ENCODE data around the gene RPL13.

Gene RPL13

DNA sequence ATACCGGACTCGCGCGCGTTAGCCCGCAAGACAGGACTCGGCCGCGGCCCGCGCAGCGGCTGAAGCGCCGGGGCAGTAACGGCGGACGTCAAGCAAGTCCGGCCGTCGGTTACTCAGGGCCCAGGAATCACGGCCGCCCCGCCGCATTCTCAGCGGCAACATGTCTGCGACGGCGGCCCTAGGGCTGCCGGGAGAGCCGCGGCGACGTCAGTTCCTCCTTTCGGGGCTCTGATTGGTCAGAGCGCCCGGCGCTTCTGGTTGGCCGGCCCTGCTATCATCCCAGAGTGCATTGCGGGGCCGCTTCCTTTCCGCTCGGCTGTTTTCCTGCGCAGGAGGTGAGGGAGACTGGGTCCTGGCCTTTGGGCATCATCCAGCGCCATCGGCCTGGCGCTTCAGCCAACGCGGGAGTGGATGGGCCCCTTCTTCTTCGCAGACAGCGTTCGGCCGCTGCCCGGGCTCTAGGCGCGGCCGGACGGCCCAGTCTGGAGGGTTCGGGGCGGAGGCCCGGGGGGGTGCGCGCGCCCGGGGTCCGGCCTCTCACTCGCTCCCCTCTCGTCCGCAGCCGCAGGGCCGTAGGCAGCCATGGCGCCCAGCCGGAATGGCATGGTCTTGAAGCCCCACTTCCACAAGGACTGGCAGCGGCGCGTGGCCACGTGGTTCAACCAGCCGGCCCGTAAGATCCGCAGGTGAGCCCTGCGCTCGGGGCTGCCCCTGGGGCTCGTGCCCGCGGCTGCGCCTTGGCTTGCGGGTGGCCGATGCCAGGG is at the start of gene RPL13:
Gene RPL13 (plus strand): TSS at position 305 of the 764 bp plus-strand sequence. CDS start 278 bp downstream, at position 583.
- DNase-seq (ENCODE audit: low spot score) = peak; percentile 94

DNA sequence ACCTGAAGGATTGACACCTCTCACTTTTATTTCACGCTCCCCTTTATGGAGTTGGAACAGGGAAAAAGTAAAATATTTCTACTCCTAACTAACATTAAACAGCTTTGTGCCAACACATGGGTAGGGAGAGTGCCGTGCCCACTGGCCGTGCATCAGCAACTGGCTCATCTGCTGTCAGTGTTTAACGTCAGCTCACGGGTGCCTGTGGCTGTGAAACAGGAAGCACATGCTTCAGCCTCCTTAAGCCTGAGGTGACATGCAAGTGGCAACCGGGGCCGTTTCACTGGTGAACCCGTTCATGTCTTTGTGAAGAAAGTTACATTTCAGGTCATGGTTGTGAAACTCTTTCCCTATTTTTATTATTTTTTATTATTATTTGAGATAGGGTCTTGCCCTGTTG is 49.1 kb upstream of the RPL13 start:
- no peak for DNase-seq (ENCODE audit: low spot score)

GRCh38 chr16:89512453-89512852 is 48.0 kb upstream of the RPL13 start:
- DNase-seq (ENCODE audit: low spot score) = no peak

DNA sequence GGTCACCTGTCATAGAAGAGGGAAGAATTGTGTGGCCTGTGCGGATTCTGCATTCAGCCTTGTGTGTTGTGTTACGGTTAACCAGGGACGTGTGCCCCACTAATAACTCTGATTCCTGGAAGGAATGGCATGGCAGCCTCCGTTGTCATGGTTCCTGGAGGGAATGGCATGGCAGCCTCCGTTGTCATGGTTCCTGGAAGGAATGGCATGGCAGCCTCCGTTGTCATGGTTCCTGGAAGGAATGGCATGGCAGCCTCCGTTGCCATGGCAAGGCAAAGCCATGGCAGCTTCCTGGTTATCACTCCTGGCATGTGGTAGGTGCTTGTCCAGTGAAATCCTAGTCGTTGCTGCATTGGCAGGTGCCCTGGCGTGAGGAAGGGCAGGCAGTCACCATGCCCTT is 43.4 kb upstream of the RPL13 start:
- no peak for DNase-seq (ENCODE audit: low spot score)

DNA sequence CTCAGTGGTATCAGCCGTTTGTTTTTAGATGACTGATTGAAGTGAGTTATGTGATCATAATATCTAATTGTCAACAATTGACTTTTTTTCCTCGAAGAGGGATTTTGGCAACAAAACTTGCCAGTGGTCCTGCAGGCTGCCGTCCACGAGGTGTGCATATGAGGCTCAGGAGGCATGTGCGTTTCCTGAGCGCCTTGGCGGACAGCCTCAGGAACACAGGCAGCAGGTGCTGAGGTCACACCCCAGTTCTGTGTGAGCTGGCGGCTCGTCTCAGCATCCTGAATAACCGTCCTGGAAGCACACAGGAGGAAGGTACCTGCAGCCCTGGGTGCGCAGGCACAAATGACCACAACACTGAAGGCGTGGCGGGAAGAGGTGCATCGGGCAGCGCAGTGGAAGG is 40.6 kb upstream of the RPL13 start:
- no peak for DNase-seq (ENCODE audit: low spot score)

DNA sequence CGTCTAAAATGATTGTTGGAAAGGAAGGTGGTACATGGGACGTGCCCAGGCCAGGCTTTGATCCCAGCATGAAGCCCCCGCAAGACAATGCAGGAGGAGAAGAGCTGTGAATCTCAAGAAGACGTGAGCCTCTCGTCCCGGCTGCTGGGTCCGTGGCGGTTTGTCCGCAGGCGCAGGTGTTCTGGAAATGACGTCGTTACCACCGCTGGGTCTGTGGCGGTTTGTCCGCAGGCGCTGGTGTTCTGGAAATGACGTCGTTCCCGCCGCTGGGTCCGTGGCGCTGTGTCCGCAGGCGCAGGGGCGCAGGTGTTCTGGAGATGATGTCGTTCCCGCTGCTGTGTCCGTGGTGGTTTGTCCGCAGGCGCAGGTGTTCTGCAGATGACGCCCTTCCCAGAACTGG is 38.2 kb upstream of the RPL13 start:
- DNase-seq (ENCODE audit: low spot score) = no peak

DNA sequence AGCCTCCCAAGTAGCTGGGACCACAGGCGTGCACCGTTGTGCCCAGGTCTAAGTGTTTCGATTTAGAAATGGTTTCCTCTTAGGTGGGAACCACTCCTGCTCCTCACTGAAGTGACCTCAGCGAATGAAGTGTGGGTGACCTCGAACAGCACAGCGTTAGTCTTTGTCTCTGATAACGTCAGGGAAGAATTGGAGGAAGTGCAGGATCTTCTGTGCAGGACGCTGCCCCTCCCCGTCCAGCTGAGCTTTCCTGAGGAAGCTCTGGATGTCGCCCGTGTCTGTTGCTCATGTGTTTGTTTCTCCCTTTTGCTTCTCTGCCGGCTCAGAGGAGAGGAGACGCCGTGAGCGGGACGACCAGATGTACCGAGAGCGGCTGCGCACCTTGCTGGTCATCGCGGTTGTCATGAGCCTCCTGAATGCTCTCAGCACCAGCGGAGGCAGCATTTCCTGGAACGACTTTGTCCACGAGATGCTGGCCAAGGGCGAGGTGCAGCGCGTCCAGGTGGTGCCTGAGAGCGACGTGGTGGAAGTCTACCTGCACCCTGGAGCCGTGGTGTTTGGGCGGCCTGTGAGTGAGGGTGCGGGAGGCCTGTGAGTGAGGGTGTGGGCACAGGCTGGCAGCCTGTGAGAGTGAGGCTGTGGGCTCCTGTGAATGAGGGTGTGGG is 36.7 kb upstream of the RPL13 start:
- DNase-seq (ENCODE audit: low spot score) = no peak

GRCh38 chr16:89525146-89525913 is 35.2 kb upstream of the RPL13 start:
- DNase-seq (ENCODE audit: low spot score) = no peak

DNA sequence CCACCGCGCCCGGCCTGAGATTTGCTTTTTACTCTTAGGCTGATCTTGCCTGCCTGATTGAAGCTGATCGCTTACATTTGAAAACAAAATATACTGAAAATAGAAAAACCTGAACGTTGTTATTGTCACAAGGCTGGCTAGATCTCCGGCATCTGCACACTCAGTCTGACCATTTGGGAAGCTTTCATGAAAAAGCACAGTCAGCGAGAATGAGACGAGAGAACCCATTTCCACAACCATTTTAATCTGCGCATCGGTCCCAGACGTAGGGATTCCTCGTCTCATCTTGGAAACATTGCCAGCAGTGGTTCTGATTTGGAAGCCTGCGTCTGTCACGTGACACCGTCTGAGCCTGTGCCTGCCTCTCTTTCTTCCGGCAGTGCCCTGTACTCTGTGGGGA is 31.4 kb upstream of the RPL13 start:
- no peak for DNase-seq (ENCODE audit: low spot score)

DNA sequence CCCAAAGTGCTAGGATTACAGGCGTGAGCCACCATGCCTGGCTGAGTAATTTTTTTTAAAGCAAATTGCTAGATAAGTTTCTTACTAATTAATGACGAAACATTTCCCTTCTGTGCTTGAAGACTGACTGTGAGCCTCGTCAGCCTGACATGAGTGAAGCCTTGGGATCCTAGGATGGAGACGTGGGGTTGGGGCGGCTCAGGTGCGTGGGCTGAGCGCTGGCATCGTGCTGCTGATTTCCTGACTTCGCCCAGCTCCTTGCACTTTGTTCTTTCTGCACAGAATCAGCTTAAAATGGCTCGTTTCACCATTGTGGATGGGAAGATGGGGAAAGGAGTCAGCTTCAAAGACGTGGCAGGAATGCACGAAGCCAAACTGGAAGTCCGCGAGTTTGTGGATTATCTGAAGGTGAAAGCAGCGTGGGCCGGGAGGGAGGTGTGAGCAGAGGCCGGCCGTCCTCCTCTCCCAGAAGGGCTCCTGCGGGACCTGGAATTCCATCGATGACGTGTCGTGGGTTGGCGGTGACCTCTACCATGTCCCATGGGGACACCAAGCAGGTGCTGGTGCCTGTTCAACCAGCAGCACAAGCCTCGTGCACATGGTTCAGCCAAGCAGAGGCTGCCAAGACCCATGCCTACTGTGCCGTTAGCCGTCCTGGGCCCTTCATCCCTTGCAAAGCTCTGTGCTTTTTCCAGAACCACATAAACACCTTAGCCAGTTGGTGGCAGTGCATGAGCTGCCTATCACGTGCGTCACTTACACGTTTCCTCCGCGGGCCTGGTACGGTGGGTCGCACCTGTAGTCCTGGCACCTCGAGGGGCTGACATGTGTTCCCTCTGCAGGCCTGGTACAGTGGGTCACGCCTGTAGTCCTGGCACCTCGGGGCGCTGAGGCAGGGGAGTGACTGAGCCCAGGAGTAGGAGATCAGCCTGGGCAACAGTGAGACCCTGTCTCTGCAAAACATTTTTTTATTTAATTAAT is 29.8 kb upstream of the RPL13 start:
- DNase-seq (ENCODE audit: low spot score) = no peak

DNA sequence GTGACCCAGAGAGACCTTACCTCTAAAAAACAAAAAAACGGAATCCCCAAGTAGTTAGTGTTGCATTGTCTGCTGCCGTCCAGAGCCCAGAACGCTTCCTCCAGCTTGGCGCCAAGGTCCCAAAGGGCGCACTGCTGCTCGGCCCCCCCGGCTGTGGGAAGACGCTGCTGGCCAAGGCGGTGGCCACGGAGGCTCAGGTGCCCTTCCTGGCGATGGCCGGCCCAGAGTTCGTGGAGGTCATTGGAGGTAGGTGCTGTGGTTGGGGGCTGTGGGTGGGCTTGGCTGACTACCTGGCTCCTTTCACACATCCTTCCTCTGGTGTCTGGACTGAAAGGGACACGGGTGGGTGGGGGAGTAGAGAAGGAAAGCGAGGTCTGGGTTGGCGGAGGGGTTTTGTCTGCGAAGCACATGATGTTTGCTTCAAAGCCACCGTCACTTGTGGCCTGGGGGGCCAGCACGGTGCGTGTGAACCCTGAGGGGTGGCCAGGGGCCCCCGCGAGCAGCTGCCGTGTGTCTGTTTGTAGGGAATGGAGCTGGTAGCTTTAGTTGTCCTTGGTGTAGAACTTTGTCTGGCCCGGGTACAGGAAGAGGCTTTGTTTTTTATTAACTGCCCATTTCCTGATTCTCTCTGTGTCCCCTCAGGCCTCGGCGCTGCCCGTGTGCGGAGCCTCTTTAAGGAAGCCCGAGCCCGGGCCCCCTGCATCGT is 28.5 kb upstream of the RPL13 start:
- no peak for DNase-seq (ENCODE audit: low spot score)

DNA sequence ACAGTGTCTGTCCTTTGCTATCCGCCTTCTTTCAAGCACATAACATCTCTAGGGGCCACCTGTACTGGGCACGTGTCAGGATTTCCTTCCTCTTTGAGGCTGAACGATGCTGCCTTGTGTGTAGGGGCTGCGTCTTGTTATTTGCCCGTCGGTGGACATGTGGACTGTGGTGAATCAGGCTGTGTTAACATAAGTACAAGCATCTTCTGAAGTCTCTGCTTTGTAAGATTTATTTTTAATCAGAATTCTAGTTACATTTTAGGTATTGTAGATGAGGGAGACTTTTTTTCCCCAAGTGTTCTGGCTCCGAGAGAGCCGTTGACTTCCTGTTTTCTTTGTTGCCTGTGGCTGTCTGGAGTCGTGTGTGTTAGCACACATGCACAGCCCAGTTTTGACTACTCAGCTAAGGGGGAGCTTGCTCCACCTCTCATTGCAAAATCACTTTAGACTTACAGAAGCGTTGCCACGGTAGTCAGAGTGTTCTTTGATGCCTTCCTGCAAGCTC is 26.2 kb upstream of the RPL13 start:
- DNase-seq (ENCODE audit: low spot score) = peak; percentile 65

GRCh38 chr16:89536371-89536770 is 24.1 kb upstream of the RPL13 start:
- DNase-seq (ENCODE audit: low spot score) = no peak

DNA sequence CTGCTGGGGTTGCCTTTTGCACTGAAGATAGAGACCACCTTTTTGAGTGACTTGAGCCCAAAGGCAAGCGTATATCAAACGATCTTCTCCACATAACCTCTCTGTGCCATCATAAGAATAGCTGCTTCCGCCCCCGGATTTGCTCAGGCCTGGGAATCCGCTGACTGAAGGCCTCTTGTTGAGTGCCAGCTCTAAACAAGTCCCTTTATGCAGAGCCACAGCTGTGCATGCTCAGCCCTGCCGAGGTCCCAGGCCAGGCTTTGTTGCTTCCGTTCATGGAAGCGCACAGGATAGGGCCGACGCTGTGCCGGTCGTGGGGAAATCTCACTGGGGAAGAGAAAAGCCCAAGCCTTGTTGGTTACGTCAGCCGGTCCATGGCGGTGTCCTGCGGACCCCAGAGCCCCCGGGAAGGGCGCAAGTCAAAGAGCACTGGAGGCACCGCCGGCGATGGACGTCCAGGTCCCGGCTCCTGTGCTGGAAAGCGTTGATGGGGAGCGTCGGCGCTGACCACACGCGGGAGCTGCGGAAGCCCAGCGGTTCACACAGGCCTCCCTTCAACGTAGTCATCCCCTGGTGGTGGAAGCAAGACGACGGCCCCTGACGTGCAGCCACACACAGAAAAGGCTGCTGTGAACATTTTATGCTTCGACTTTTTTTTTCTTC is 23.5 kb upstream of the RPL13 start:
- no peak for DNase-seq (ENCODE audit: low spot score)

- no peak for DNase-seq (ENCODE audit: low spot score)
Measured at GRCh38 chr16:89537549-89537925, 22.9 kb upstream of the RPL13 start.

GRCh38 chr16:89538286-89538685 is 22.2 kb upstream of the RPL13 start:
- no peak for DNase-seq (ENCODE audit: low spot score)

- no peak for DNase-seq (ENCODE audit: low spot score)
Measured at GRCh38 chr16:89540557-89540956, 19.9 kb upstream of the RPL13 start.

- no peak for DNase-seq (ENCODE audit: low spot score)
Measured at GRCh38 chr16:89541792-89542191, 18.7 kb upstream of the RPL13 start.

GRCh38 chr16:89544113-89544512 is 16.4 kb upstream of the RPL13 start:
- no peak for DNase-seq (ENCODE audit: low spot score)

DNA sequence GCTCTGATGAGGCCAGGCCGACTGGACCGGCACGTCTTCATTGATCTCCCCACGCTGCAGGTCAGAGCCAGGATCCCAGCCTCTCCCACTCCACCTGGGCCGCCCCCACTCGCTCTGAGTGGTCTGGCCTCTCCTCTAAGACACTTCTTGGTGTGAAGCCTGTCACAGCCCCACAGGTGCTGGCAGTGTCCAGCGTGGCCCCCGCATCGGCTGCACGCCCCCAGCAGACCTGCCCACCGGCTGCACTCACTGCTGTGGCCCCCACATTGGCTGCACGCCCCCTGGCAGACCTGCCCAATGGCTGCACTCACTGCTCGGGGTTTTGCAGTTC is 15.8 kb upstream of the RPL13 start:
- no peak for DNase-seq (ENCODE audit: low spot score)

Measured in CD4-positive, alpha-beta T cell treated with Interleukin-6 at 100 ng/mL for 8 hours (primary cell).